K562 (cell line): ENCODE data around the gene ZNF672. TPM values are rescaled to one million over a fixed set of nuclear protein-coding genes. Genes with fewer than 3 reads are reported as not detected.

ENCODE experiments used
- ARID2 ChIP-seq: fragments of 450-650 bp; IDR thresholded peaks from 2 replicates; pipeline ENCODE4 v1.6.1; 2017; ENCODE audit warnings: antibody characterized with exemption, mild to moderate bottlenecking
- ARID3A ChIP-seq: IDR thresholded peaks from 2 replicates; pipeline ENCODE4 v1.6.1; 2012; ENCODE audit warnings: low read depth, low read length, improper control_type of control experiment, borderline replicate concordance
- BACH1 ChIP-seq: fragments of 200-800 bp; sonication (Bioruptor generic); IDR thresholded peaks from 2 replicates; pipeline ENCODE4 v1.6.1; 2016; ENCODE audit warnings: missing genetic modification characterization, missing compliant biosample characterization
- CCNT2 ChIP-seq: IDR thresholded peaks from 2 replicates; pipeline ENCODE4 v1.6.1; 2011; ENCODE audit warnings: borderline replicate concordance, low read depth, mild to moderate bottlenecking, moderate library complexity, mixed read lengths, low read length; ENCODE audit not compliant: insufficient read length; ENCODE audit errors: extremely low read depth
- FIP1L1 ChIP-seq: fragments of 200-400 bp; formaldehyde crosslinking; IDR thresholded peaks from 2 replicates; pipeline ENCODE4 v1.6.1; 2018; ENCODE audit warnings: mild to moderate bottlenecking, low read depth, low read length; ENCODE audit not compliant: poor library complexity, severe bottlenecking
- HDGF ChIP-seq: fragments of 450-650 bp; IDR thresholded peaks from 2 replicates; pipeline ENCODE4 v1.6.1; 2016
- HMGXB4 ChIP-seq: sonication (generic); formaldehyde crosslinking; IDR thresholded peaks from 2 replicates; pipeline ENCODE4 v1.8.1; 2023; ENCODE audit warnings: mild to moderate bottlenecking, missing genetic modification reagents
- MAX ChIP-seq: sonication (generic); formaldehyde crosslinking; IDR thresholded peaks from 2 replicates; pipeline ENCODE4 v1.9.0; 2022; ENCODE audit warnings: mild to moderate bottlenecking, missing genetic modification reagents
- MTA3 ChIP-seq: fragments of 450-650 bp; formaldehyde crosslinking; IDR thresholded peaks from 2 replicates; pipeline ENCODE4 v1.6.1; 2017; ENCODE audit warnings: mild to moderate bottlenecking, borderline replicate concordance
- NFE2 ChIP-seq: IDR thresholded peaks from 2 replicates; pipeline ENCODE4 v1.6.1; 2014; ENCODE audit warnings: antibody characterized with exemption, low read depth
- NR2C1 ChIP-seq, 2 experiments: fragments of 450-650 bp; IDR thresholded peaks; 2 replicates each; pipeline ENCODE4 v1.6.1; 2017; ENCODE audit warnings: mild to moderate bottlenecking in 2 of 2, antibody characterized with exemption in 1 of 2, inconsistent platforms in 1 of 2, missing compliant biosample characterization in 1 of 2, missing genetic modification characterization in 1 of 2
- PBX2 ChIP-seq, 2 experiments: IDR thresholded peaks in 1 of 2; conservative IDR thresholded peaks in 1 of 2; 2 replicates each; pipeline ENCODE4 v1.6.1; 2016; ENCODE audit warnings: low read depth in 2 of 2, mild to moderate bottlenecking in 1 of 2, missing compliant biosample characterization in 1 of 2, missing genetic modification characterization in 1 of 2, moderate library complexity in 1 of 2
- SPI1 ChIP-seq: IDR thresholded peaks from 2 replicates; pipeline ENCODE4 v1.6.1; 2011; ENCODE audit warnings: low read depth, low read length, control low read depth, borderline replicate concordance
- ZBTB49 ChIP-seq: sonication (generic); formaldehyde crosslinking; IDR thresholded peaks from 2 replicates; pipeline ENCODE4 v1.8.0; 2022; ENCODE audit warnings: missing genetic modification reagents, mild to moderate bottlenecking, borderline replicate concordance
- ZNF512 ChIP-seq: IDR thresholded peaks from 2 replicates; pipeline ENCODE4 v1.6.1; 2016; ENCODE audit warnings: missing genetic modification characterization, missing compliant biosample characterization
- polyA plus RNA-seq, 8 experiments: library from polyadenylated mRNA; depleted of rRNA in 4 of 8; stranded (reverse) in 5 of 8; unstranded in 3 of 8; fragments of >200 nt; fragmentation: Nextera tagmentation in 2 of 8; fragmentation: Illumina TruSeq in 1 of 8; extraction: Ambion mirVana in 2 of 8; extraction: Trizol in 1 of 8; gene quantifications; 2 replicates each; pipeline versions ENCODE4 v1.2.1 to v1.2.3, GENCODE V29; 2011 to 2014; ENCODE audit warnings: inconsistent platforms in 1 of 8, missing spikeins in 1 of 8
- total RNA-seq, 7 experiments: library from RNA; depleted of rRNA in 6 of 7; stranded (reverse); fragments of >200 nt in 6 of 7; fragmentation: Illumina TruSeq in 2 of 7; extraction: Trizol in 2 of 7; gene quantifications; 2 replicates each; pipeline versions ENCODE4 v1.2.1 to v1.2.3, GENCODE V29; 2011 to 2021; ENCODE audit warnings: low replicate concordance in 1 of 7

Gene ZNF672
- total and polyA plus RNA-seq, 9 of the 15 experiments (the other 6 are each of a cell fraction or from before 2014, with no cell fraction given), result 1.9 to 57.9 (median 24.1) TPM

- TF ChIP-seq PBX2 (CRISPR knock-in tag; IDR thresholded peaks at IDR 0.05; ENCODE audit: low read depth) (no peak), PBX2 (tag; conservative IDR thresholded peaks at IDR 0.05; ENCODE audit: low read depth) (no peak), FIP1L1 (no peak), ZNF512 (tag) (no peak), ZBTB49 (no peak), CCNT2 (no peak), NFE2 (peak; percentile 1; the same call in 1 of the 2 replicates), HDGF (0 out of 2 replicates have a peak, but pooled peaks have one; percentile 24), MAX (CRISPR knock-in tag) (peak; percentile 61; the same call in 1 of the 2 replicates), ARID2 (no peak), ARID3A (no peak), SPI1 (0 out of 2 replicates have a peak, but pooled peaks have one; percentile 25), HMGXB4 (CRISPR knock-in tag) (0 out of 2 replicates have a peak, but pooled peaks have one; percentile 21), NR2C1 (IDR thresholded peaks at IDR 0.05) (no peak; the same call in 1 of the 2 replicates), NR2C1 (tag; IDR thresholded peaks at IDR 0.05) (no peak), MTA3 (no peak), BACH1 (tag) (no peak)
These were observed 34.9 kb downstream of the ZNF672 start (continued) for GRCh38 chr1:248872752-248873408.
